ENCODE results near the gene SEMA5B.

DNA sequence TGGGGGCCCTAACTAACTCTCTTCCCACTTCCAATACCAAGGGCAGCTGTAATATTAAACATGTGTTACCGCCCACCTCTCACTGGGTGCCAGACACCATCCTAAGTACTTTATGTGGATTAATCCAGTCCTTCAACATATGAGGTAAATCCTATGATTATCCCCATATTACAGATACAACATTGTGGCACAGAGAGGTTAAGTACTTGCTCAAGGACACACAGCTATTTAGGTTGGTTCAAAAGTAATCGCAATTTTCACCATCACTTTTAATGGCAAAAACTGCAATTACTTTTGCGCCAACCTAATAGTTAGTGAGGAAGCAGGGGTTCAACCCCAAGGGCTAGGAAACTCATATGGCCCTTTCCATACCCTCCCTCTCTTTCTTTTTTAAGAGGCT, 100.8 kb downstream of the SEMA5B start:
- TF ChIP-seq CTCF (IDR thresholded peaks at IDR 0.05; ENCODE audit: insufficient read depth, low read depth, low read length) = no peak
- no peak for TF ChIP-seq EZH2 (IDR thresholded peaks at IDR 0.05; ENCODE audit: insufficient read depth, low read length)
